Pons (tissue), 1 donor: ENCODE measurements around the gene CEP112.
"Not testable (repeated sequence)": the region's sequence is repeated elsewhere in the genome, so short reads cannot be mapped to it uniquely, and the experiment has no call there.

Experiments used
- DNase-seq: peaks from one replicate; pipeline ENCODE4 v3.0.0-alpha.2; 2016; ENCODE audit warnings: low spot score

The CEP112 gene

DNA sequence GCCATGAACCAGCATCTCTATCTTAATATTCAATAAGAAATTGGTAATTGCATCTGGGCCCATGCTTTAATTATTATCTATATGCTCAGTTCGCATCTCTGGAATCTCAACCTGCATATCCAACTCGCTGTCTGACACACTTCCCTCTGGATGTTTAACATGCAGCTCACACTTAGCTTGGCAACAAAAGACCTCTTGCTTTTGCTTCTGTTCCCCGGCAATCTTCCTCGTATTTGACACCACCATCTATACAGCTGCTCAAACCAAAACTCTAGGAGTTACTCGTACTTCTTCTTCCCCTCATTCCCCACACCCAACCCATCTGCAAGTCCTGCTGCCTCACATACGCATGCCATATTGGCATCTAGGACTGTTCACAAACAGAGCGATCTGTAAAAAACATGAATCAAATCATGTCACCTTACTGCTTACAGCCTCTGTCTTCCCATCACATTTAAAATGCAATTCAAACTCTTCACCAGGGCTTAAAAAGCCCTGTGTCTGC is 300.6 kb downstream of the CEP112 start:
- no peak for DNase-seq

DNA sequence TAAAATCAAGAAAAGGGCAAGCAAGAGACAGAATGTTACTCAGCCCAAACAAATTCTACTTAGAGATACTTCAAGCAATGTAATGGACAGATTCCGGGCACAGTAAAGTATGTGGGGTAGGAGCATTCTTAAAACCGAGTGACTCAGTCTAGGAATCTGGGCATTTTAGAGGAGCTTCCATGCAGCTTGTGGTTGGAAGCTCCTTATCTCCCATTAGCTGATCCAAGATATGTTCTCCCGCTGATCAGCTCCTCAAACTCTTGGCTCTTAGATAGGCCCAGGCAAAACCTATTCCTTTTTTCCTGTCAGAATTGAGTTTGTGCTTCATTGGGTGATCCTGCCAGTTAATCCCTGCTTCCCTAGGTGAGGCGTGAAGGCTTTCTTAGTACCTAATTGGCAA is 303.3 kb downstream of the CEP112 start:
- DNase-seq = no peak

DNA sequence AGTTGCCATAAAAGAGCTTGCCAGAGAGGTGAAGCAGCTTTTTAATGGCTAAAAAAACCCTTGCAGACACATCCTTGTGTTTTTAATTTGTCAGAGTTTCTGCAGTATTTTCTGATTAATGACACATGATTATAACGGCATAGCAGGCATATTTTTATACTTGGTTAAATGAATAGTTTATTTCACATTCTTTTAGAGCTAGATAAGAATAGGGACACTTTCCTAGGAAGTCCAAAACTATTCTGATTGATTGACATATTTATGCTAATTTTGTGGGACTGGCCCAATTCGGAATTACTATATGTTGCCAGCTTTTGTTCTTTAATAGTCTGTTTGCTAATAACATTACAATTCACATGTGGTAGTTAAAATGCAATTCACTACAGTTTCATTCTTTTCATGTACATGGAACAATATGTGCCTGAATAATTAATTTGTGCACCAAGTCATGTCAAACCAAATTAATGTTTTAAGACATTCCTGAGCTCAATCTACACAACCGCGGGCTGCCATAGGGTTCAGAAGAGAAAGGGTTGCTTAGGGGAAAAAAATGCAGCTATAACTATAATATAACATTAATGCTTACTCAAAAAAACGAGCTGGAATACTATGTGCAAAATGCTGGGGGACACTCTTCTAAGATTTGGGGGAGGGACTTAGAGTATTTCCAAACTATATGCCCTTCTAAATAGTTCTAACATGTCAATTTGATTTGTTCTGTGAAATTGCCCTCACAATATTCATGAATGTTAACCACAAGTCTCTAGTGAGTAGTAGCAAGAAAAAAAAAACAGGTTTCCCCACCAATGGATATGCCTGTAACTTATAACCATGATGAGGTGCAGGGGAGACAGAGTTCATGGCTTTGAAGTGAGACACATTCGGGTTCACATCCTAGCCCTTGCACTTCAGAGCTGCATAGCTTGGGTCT is 305.4 kb downstream of the CEP112 start:
- DNase-seq = no peak

DNA sequence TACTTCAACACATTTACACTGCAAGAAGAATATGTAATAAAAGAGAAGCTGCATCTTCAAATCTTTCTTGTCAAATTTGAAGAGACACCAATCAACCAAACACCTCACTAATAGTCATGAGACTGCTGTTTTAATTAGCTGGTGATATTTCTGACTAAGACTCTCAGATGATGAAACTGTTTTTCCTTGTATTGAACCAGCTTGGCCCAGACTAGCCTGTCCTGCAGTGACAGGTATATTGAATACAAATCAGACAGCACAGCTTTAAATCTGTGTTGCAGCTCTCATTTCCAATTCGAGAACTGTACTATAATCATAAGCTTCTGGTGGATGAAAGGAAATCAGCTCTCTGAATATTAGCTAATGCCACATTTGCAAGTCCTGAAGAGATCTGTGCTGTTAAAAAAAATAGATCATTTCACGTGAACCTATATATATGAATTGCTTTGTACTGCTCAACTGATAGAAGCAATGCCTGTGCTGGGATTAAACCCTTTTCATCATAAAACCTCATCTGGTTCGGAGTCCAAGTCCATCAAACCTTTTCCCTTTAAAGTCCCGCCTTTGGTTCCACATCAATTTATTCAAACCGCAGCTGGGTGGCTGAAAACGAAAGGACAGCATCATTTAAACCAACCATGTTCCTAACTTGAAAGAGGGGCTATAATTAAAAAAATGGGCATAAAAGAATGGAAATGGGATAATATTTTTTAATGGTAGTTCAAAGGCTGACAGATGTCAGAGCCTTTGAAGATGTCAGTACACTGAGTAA is 306.2 kb downstream of the CEP112 start:
- no peak for DNase-seq

GRCh38 chr17:65876985-65877384 is 314.9 kb downstream of the CEP112 start:
- no peak for DNase-seq

DNA sequence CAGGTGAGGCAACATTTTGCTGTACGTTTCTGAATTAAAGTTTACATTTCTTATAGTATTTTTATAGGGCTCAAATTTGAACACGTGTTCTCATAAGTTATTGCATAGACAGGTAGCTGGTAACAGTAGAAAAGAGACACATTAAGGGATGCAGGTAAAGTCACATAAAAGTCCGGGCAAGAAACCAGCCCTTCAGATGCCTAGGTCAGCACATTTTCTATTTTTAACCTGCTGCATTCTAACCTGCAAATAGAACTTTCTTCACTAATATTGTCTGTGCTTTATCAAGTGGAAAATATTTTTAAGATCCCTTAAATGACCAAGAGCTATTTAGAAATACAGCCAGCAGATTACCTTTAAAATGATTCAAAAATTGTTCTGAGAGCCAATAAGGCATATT is 323.1 kb downstream of the CEP112 start:
- DNase-seq = no peak

GRCh38 chr17:65867014-65867413 is 324.9 kb downstream of the CEP112 start:
- DNase-seq = no peak

DNA sequence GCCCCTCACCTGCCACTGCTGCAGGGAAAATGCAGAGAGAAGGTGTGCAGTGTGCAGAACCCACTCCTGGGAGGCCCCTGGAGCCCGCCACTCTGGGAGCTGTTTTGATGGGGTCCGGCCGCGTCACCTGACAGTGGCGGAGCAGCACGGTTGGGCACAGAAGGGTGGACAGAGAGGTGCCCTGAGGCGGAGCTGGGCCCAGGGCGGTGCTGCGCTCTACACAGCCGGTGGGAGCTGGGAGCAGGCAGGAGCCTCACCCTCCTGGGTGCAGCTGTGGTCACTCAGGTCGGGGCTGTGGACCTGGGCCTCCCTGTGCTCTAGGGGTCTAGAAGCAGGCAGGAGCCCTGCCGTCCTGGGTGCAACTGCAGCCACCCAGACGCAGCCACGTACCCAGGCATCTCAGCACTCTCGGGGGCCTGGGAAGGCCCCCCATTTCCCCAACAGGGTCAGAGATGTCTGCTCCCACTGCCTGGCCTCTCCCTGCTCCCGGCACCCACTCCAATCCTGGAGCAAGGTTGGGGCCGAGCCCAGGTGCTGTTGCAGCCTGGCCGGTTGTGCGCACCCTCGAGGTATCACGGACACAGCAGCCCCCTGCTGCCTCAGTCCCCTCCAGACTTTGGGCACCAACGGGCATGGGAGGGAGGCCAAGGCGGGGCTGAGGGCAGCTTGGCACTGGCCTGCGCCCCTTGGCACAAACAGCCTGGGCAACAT is 326.1 kb downstream of the CEP112 start:
- no peak for DNase-seq

GRCh38 chr17:65864394-65864793 is 327.5 kb downstream of the CEP112 start:
- no peak for DNase-seq

GRCh38 chr17:65857718-65858117 is 334.2 kb downstream of the CEP112 start:
- no peak for DNase-seq

DNA sequence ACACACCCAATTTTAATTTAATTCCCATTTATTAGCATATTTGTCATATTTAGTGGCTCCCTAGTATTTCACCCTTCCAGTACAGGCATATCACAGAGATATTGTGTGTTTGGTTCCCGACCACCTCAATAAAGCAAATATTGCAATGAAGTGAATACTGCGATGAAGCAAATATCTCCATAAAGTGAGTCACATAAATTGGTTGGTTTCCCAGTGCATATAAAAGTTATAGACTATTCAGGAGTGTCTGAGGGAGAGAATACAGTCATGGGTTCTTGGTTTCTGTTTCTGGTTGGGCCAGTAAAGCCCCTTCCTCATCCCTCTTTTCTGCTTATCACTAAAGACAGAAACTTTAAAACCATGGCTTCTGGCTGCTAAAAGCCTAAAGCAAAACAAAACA is 335.1 kb downstream of the CEP112 start:
- no peak for DNase-seq

GRCh38 chr17:65855675-65856074 is 336.3 kb downstream of the CEP112 start:
- no peak for DNase-seq

DNA sequence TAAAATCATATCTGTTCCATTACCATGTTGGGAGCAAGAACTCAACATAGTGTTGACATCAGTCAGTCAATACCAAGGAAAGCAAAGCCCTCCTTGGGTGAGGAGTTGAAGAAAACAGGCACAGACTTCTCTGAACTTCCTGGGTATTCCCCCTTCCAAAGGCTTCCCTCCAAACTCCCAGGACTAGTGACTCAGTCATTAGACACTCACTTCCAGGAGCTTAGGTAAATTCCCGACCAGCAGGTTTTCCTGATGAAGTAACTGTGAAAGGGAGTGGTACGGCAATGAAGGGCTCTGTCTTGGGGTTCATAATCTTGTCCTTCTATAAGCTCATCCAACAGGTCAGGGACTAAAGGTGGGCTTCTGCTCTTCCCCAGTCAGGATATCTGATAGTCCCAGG is 336.7 kb downstream of the CEP112 start:
- no peak for DNase-seq

GRCh38 chr17:65853816-65854215 is 338.1 kb downstream of the CEP112 start:
- no peak for DNase-seq

- no peak for DNase-seq
Observed at GRCh38 chr17:65852911-65853310, 339.0 kb downstream of the CEP112 start.

DNA sequence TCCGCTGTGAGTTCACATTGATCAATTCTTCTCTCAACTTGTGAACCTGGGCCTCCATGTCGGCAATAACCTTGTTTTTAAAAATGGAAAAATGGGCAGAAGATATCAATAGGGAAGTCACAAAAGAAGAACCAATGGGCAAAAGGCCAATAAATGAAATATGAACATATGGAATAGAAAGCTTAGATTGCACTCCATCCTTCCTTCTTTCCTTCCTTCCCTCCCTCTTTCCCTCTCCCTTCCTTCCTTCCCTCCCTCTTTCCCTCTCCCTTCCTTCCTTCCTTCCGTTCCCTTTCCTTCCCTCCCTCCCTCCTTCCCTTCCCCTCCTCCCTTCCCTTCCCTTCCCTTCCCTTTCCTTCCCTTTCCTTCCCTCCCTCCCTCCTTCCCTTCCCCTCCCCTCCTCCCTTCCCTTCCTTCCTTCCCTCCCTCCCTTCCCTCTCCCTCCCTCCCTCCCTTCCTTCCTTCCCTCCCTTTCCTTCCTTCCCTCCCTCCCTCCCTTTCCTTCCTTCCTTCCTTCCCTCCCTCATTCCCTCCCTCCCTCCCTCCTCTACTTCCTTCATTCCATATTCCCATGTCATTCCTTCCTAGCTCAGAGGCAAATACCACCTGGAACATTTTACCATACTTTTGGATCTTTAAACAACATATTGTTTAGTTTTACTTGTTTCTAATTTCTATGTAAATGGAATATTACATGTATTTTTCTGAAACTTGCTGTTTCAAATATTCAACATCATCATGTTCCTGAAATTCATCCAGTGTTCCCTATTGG is 339.8 kb downstream of the CEP112 start:
- no peak for DNase-seq

- DNase-seq = peak; percentile 8
Observed at GRCh38 chr17:65850486-65850885, 341.4 kb downstream of the CEP112 start.

DNA sequence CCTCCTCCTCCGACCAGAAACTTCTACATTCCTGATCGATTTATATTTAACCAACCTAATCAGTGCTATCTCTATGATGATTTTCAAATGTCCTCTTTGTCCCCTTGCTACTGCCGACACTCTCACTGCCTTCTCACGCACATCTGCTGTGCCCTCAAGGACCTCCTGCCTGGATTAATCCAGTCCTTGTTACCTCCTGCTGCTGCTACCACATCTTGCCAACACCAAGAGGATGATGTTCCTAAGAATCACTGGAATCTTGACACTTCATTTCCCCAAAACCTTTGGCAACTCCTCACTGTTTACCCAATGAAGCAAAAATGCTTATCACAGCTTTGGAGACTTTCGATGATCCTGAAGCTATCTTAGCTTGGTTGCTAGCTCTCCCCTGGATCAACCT is 343.2 kb downstream of the CEP112 start:
- no peak for DNase-seq

DNA sequence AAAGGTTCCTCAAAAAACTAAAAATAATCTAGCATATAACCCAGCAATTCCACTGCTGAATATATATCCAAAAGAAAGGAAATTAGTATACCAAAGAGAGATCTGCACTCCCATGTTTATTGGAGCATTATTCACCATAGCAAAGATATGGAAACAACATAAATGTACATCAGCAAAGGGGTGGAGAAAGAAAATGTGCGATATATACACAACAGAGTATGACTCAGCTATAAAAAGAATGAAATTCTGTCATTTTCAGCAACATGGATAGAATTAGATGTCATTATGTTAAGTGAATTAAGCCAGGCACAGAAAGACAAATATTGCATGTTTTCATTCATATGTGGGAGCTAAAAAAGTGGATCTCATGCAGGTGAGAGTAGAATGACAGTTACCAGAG is 350.8 kb downstream of the CEP112 start:
- DNase-seq = no peak

DNA sequence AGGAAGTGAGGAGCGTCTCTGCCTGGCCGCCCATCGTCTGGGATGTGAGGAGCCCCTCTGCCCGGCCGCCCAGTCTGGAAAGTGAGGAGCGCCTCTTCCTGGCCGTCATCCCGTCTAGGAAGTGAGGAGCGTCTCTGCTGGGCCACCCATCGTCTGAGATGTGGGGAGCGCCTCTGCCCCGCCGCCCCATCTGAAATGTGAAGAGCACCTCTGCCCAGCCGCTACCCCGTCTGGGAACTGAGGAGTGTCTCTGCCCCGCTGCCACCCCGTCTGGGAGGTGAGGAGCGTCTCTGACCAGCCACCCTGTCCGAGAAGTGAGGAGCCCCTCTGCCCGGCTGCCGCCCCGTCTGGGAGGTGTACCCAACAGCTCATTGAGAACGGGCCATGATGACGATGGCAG is 354.7 kb downstream of the CEP112 start:
- not testable (repeated sequence) for DNase-seq

DNA sequence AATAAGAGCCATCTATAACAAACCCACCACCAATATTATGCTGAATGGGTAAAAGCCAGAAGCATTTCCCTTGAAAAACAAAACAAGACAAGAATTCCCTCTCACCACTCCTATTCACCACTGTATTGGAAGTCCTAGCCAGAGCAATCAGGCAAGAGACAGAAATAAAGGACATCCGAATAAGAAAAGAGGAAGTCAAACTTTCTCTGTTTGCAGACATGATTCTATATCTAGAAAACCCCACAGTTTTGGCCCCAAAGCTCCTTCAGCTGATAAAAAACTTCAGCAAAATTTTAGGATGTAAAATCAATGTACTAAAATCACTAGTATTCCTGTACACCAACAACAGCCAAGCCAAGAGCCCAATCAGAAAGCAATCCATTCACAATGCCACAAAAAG is 358.7 kb downstream of the CEP112 start:
- no peak for DNase-seq

DNA sequence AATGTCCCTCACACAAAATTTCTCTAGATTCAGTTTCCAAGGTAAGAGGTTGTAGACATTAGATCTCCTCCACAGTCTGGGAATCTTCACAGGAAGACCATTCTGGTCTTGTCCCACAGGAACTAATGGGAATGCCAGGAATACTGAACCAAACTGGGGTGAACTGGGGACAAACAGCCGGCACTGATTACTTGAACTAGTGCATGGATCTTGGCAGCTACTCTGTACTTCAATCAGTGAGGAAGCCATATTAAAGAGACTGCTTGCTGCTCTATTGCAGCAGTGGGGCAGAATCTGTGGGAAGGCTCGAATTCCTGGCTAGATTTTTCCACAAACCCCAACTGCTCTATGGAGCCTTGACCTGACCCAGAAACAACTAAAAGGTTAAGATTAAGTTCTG is 361.6 kb downstream of the CEP112 start:
- DNase-seq = no peak
